Fibroblast of the aortic adventitia (primary cell): ENCODE data around the gene ZNF81. TPM values are rescaled to one million over a fixed set of nuclear protein-coding genes. Genes with fewer than 3 reads are reported as not detected.
A peak's percentile ranks its signal among the peaks of the same experiment; 100 is the strongest.
"Not testable (repeated sequence)": the region's sequence is repeated elsewhere in the genome, so short reads cannot be mapped to it uniquely, and the experiment has no call there.

Experiments used
- DNase-seq: peaks from one replicate; pipeline ENCODE4 v3.0.0-alpha.2; 2010; ENCODE audit warnings: low read depth
- H3K4me3 ChIP-seq: 2 replicates; pipeline ENCODE4 v1.5.1; 2011; ENCODE audit warnings: low read depth, mild to moderate bottlenecking, control low read depth, low read length, moderate library complexity
- total RNA-seq: library from RNA; depleted of rRNA; stranded (reverse); fragments of >200 nt; gene quantifications from 2 replicates; pipeline ENCODE4 v1.2.3, GENCODE V29; 2012; ENCODE audit warnings: low replicate concordance
- TF ChIP-seq, protein P1 (sequence below): IDR thresholded peaks from 2 replicates; pipeline ENCODE4 v1.5.1; 2011; ENCODE audit warnings: mild to moderate bottlenecking, low read length, control low read depth, inconsistent platforms; ENCODE audit not compliant: insufficient read depth

Gene ZNF81
- total RNA-seq, 1 donor: 6.1 TPM

DNA sequence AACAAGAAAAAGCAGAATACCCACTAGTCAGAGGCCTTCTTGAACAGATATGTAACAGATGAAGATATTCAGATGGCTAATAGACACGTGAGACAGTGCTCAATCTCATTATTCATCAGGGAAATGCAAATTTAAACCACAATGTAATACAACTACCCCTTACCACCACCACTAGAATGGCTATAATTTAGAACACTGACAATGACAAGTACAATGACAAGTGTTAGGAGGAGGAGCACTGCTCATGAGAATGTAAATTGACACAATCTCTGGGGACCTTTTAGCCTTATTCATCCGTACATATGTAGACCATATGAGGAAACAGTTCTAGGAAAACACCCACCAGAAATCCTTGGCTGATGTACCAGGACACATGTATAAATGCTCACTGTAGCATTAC lies 13.1 kb downstream of the ZNF81 start:
- no peak overlapping the region for H3K4me3 ChIP-seq
- TF ChIP-seq, protein P1, sequence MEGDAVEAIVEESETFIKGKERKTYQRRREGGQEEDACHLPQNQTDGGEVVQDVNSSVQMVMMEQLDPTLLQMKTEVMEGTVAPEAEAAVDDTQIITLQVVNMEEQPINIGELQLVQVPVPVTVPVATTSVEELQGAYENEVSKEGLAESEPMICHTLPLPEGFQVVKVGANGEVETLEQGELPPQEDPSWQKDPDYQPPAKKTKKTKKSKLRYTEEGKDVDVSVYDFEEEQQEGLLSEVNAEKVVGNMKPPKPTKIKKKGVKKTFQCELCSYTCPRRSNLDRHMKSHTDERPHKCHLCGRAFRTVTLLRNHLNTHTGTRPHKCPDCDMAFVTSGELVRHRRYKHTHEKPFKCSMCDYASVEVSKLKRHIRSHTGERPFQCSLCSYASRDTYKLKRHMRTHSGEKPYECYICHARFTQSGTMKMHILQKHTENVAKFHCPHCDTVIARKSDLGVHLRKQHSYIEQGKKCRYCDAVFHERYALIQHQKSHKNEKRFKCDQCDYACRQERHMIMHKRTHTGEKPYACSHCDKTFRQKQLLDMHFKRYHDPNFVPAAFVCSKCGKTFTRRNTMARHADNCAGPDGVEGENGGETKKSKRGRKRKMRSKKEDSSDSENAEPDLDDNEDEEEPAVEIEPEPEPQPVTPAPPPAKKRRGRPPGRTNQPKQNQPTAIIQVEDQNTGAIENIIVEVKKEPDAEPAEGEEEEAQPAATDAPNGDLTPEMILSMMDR: no peak
- no peak for DNase-seq

DNA sequence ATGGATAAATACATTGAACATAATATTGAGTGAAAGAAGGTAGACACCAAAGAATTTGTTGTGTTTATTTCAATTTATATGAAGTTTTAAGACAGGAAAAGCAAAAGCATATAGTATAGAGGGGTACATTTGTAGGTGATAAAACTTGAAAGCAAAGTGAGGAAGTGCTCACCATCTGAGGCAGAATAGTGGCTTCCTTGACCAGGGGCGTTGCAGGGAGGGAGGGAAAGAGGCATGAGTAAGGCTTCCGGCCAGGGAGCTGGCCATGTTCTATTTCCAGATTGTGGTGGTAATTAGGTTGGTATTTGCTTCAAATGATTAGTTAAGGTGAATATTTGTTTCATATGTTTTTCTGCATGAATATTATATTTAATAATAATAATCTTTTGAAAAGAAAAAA lies 13.7 kb downstream of the ZNF81 start:
- DNase-seq, H3K4me3 ChIP-seq: not testable (repeated sequence)

DNA sequence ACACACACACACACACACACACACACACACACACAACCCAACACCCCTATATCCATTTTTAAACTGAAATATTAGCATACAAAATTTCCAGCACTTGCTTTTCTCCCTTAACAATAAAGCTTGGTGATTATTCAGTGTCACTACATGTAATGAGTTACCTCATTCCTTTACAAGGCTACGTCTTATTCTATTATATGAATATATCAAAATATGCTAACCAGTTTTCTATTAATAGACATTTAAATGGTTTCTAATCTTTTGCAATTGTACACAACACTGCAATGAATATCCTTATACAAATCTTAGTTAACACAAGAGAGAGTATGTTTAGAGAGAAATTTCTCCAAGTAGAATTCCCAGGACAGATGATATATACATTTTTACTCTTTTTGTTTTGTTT lies 14.2 kb downstream of the ZNF81 start:
- no peak for DNase-seq
- TF ChIP-seq, protein P1: no peak
- H3K4me3 ChIP-seq: no peak overlapping the region

DNA sequence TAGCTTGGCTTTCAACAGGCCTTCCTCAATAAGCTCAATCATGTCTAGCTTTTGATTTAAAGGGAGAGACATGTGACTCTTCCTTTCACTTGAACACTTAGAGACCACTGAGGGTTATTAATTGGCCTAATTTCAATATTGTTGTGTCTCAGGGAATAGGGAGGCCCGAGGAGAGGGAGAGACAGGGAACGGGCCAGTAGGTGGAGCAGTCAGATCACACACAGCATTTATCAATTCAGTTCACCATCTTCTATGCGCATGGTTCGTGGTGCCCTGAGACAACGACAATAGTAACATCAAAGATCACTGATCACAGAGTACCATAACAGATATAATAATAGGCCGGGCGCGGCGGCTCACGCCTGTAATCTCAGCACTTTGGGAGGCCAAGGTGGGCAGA lies 17.8 kb downstream of the ZNF81 start:
- H3K4me3 ChIP-seq: no peak overlapping the region
- DNase-seq: peak; percentile 47
- TF ChIP-seq, protein P1: peak; percentile 50

- TF ChIP-seq, protein P1: no peak
- no peak overlapping the region for H3K4me3 ChIP-seq
- DNase-seq: no peak
Observed at GRCh38 chrX:47859686-47860085, 23.0 kb downstream of the ZNF81 start.

DNA sequence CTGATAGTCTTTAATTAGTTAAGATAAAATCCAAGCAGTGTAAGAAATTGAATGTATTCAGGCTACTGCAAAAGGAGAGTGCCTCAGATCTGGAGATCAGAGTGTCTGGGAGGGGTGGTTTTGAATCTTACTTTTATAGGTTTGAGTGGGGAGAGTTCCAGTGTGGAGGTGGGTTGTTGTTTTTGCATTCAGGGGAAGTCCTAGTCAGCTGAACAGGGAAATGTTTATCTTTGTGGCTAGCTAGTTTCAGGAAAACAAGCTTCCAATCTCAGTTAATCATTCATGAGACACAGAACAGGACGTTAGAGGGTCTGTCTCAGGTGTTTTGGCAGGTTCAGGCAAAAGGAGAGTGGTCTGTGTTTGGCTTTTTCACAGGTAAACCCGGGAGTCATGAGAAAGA lies 26.0 kb downstream of the ZNF81 start:
- no peak for DNase-seq
- no peak overlapping the region for H3K4me3 ChIP-seq
- TF ChIP-seq, protein P1: no peak

GRCh38 chrX:47863187-47863586 lies 26.5 kb downstream of the ZNF81 start:
- TF ChIP-seq, protein P1: no peak
- peak; percentile 14 for DNase-seq
- no peak overlapping the region for H3K4me3 ChIP-seq

DNA sequence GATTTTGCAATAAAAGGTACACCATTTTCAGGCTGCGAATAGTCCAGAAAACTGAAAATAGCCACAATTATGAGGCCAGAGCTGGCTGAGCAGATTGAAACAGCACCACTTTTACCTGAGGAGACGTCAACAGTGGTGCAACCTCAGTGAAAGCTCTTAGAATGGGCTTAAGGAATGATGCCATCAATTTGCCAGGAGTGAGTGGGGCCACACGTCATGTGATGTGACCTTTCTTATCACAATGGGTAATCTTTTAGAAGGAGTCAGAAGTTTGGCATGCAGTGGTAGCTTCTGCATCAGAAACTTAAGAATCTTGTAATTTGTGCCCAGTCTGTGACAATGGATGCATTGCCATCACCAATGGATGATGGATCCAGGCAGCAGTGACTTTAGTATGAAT lies 27.6 kb downstream of the ZNF81 start:
- DNase-seq: peak; percentile 43
- TF ChIP-seq, protein P1: no peak
- H3K4me3 ChIP-seq: no peak overlapping the region
